PC-9 (cell line): ENCODE data around the gene RAB5B.

ENCODE experiments used
- EZH2 ChIP-seq: fragments of 200-600 bp; sonication (generic); IDR thresholded peaks from 2 replicates; pipeline ENCODE4 v1.8.0; 2017; ENCODE audit warnings: antibody characterized with exemption, low read depth
- TF ChIP-seq, protein P1 (sequence below): fragments of 200-600 bp; sonication (generic); conservative IDR thresholded peaks from 2 replicates; pipeline ENCODE4 v1.6.1; 2017; ENCODE audit warnings: mixed run types, antibody characterized with exemption, mild to moderate bottlenecking, moderate library complexity

DNA sequence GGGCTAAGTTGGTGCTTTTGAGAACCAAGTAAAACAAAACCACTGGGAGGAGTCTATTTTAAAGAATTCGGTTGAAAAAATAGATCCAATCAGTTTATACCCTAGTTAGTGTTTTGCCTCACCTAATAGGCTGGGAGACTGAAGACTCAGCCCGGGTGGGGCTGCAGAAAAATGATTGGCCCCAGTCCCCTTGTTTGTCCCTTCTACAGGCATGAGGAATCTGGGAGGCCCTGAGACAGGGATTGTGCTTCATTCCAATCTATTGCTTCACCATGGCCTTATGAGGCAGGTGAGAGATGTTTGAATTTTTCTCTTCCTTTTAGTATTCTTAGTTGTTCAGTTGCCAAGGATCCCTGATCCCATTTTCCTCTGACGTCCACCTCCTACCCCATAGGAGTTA is 1.8 kb upstream of the RAB5B start:
- TF ChIP-seq, protein P1, sequence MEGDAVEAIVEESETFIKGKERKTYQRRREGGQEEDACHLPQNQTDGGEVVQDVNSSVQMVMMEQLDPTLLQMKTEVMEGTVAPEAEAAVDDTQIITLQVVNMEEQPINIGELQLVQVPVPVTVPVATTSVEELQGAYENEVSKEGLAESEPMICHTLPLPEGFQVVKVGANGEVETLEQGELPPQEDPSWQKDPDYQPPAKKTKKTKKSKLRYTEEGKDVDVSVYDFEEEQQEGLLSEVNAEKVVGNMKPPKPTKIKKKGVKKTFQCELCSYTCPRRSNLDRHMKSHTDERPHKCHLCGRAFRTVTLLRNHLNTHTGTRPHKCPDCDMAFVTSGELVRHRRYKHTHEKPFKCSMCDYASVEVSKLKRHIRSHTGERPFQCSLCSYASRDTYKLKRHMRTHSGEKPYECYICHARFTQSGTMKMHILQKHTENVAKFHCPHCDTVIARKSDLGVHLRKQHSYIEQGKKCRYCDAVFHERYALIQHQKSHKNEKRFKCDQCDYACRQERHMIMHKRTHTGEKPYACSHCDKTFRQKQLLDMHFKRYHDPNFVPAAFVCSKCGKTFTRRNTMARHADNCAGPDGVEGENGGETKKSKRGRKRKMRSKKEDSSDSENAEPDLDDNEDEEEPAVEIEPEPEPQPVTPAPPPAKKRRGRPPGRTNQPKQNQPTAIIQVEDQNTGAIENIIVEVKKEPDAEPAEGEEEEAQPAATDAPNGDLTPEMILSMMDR = no peak
- TF ChIP-seq EZH2 = no peak
